ENCODE data around the gene LRBA.

Gene LRBA

GRCh38 chr4:150586162-150586810, 428.8 kb downstream of the LRBA start:
- H3K9ac ChIP-seq (ENCODE audit: low read depth, low read length) = no peak overlapping the region
- no peaks in the 10 kb centered on the region for H3K36me3 ChIP-seq (ENCODE audit: control insufficient read depth, insufficient read depth, low read length)
- H3K4me1 ChIP-seq (ENCODE audit: control insufficient read depth, insufficient read depth, low read length) = peaks cover 10% of the 10 kb centered on the region
- no peak overlapping the region for H3K4me3 ChIP-seq (ENCODE audit: low read depth, low read length)
- peaks cover 45% of the 10 kb centered on the region for H3K27me3 ChIP-seq (ENCODE audit: control insufficient read depth, insufficient read depth, low read length)
- H3K9me3 ChIP-seq (ENCODE audit: control insufficient read depth, insufficient read depth, low read length) = no peaks in the 10 kb centered on the region

GRCh38 chr4:150585611-150586010, 429.5 kb downstream of the LRBA start:
- Histone ChIP-seq H3K36me3 (ENCODE audit: control insufficient read depth, insufficient read depth, low read length) (no peaks in the 10 kb centered on the region), H3K4me3 (ENCODE audit: low read depth, low read length) (no peak overlapping the region), H3K27me3 (ENCODE audit: control insufficient read depth, insufficient read depth, low read length) (peaks cover 52% of the 10 kb centered on the region), H3K9ac (ENCODE audit: low read depth, low read length) (no peak overlapping the region), H3K4me1 (ENCODE audit: control insufficient read depth, insufficient read depth, low read length) (peaks cover 8% of the 10 kb centered on the region), H3K9me3 (ENCODE audit: control insufficient read depth, insufficient read depth, low read length) (no peaks in the 10 kb centered on the region)

- H3K4me3 ChIP-seq (ENCODE audit: low read depth, low read length) = peak overlapping the region; percentile 78
- H3K27me3 ChIP-seq (ENCODE audit: control insufficient read depth, insufficient read depth, low read length) = peaks cover 62% of the 10 kb centered on the region
Observed at GRCh38 chr4:150584111-150584915, 430.8 kb downstream of the LRBA start.

GRCh38 chr4:150583287-150584110, 431.6 kb downstream of the LRBA start:
- Histone ChIP-seq H3K4me1 (ENCODE audit: control insufficient read depth, insufficient read depth, low read length) (peaks cover 14% of the 10 kb centered on the region), H3K9ac (ENCODE audit: low read depth, low read length) (no peak overlapping the region), H3K9me3 (ENCODE audit: control insufficient read depth, insufficient read depth, low read length) (no peaks in the 10 kb centered on the region), H3K27me3 (ENCODE audit: control insufficient read depth, insufficient read depth, low read length) (peaks cover 70% of the 10 kb centered on the region), H3K36me3 (ENCODE audit: control insufficient read depth, insufficient read depth, low read length) (no peaks in the 10 kb centered on the region), H3K4me3 (ENCODE audit: low read depth, low read length) (peak overlapping the region; percentile 78)

More at GRCh38 chr4:150584111-150584915, 430.8 kb downstream of the LRBA start:
- Histone ChIP-seq H3K9me3 (ENCODE audit: control insufficient read depth, insufficient read depth, low read length) (no peaks in the 10 kb centered on the region), H3K36me3 (ENCODE audit: control insufficient read depth, insufficient read depth, low read length) (no peaks in the 10 kb centered on the region), H3K4me1 (ENCODE audit: control insufficient read depth, insufficient read depth, low read length) (peaks cover 7% of the 10 kb centered on the region), H3K9ac (ENCODE audit: low read depth, low read length) (no peak overlapping the region)

GRCh38 chr4:150582873-150583286, 432.2 kb downstream of the LRBA start:
- H3K4me3 ChIP-seq (ENCODE audit: low read depth, low read length) = peak overlapping the region; percentile 78
- no peaks in the 10 kb centered on the region for H3K36me3 ChIP-seq (ENCODE audit: control insufficient read depth, insufficient read depth, low read length)

GRCh38 chr4:150582146-150582872, 432.8 kb downstream of the LRBA start, which contains the start of gene MAB21L2:
TSS of gene MAB21L2 (plus strand) at chr4:150582151. CDS start at chr4:150583030, 879 bp downstream.
- Histone ChIP-seq H3K27me3 (ENCODE audit: control insufficient read depth, insufficient read depth, low read length) (peaks cover 73% of the 10 kb centered on the region), H3K9ac (ENCODE audit: low read depth, low read length) (no peak within 1 kb of the TSS), H3K9me3 (ENCODE audit: control insufficient read depth, insufficient read depth, low read length) (no peaks in the 10 kb centered on the region), H3K36me3 (ENCODE audit: control insufficient read depth, insufficient read depth, low read length) (no peaks in the 10 kb centered on the region), H3K4me1 (ENCODE audit: control insufficient read depth, insufficient read depth, low read length) (peaks cover 14% of the 10 kb centered on the region), H3K4me3 (ENCODE audit: low read depth, low read length) (peak within 1 kb of the TSS; percentile 78)

More at GRCh38 chr4:150582873-150583286, 432.2 kb downstream of the LRBA start:
- H3K27me3 ChIP-seq (ENCODE audit: control insufficient read depth, insufficient read depth, low read length) = peaks cover 73% of the 10 kb centered on the region
- H3K4me1 ChIP-seq (ENCODE audit: control insufficient read depth, insufficient read depth, low read length) = peaks cover 14% of the 10 kb centered on the region
- H3K9ac ChIP-seq (ENCODE audit: low read depth, low read length) = no peak overlapping the region
- no peaks in the 10 kb centered on the region for H3K9me3 ChIP-seq (ENCODE audit: control insufficient read depth, insufficient read depth, low read length)

- Histone ChIP-seq H3K36me3 (ENCODE audit: control insufficient read depth, insufficient read depth, low read length) (no peaks in the 10 kb centered on the region), H3K9me3 (ENCODE audit: control insufficient read depth, insufficient read depth, low read length) (no peaks in the 10 kb centered on the region), H3K4me1 (ENCODE audit: control insufficient read depth, insufficient read depth, low read length) (peaks cover 14% of the 10 kb centered on the region), H3K9ac (ENCODE audit: low read depth, low read length) (no peak overlapping the region), H3K27me3 (ENCODE audit: control insufficient read depth, insufficient read depth, low read length) (peaks cover 73% of the 10 kb centered on the region), H3K4me3 (ENCODE audit: low read depth, low read length) (peak overlapping the region; percentile 78)
Observed at GRCh38 chr4:150581641-150582051, 433.4 kb downstream of the LRBA start.

GRCh38 chr4:150581056-150581605, 434.0 kb downstream of the LRBA start:
- Histone ChIP-seq H3K36me3 (ENCODE audit: control insufficient read depth, insufficient read depth, low read length) (no peaks in the 10 kb centered on the region), H3K9me3 (ENCODE audit: control insufficient read depth, insufficient read depth, low read length) (no peaks in the 10 kb centered on the region), H3K9ac (ENCODE audit: low read depth, low read length) (no peak overlapping the region), H3K4me3 (ENCODE audit: low read depth, low read length) (peak overlapping the region; percentile 78), H3K4me1 (ENCODE audit: control insufficient read depth, insufficient read depth, low read length) (peaks cover 14% of the 10 kb centered on the region), H3K27me3 (ENCODE audit: control insufficient read depth, insufficient read depth, low read length) (peaks cover 72% of the 10 kb centered on the region)

GRCh38 chr4:150580306-150580705, 434.8 kb downstream of the LRBA start:
- H3K27me3 ChIP-seq (ENCODE audit: control insufficient read depth, insufficient read depth, low read length) = peaks cover 64% of the 10 kb centered on the region
- H3K4me1 ChIP-seq (ENCODE audit: control insufficient read depth, insufficient read depth, low read length) = peaks cover 14% of the 10 kb centered on the region
- no peaks in the 10 kb centered on the region for H3K36me3 ChIP-seq (ENCODE audit: control insufficient read depth, insufficient read depth, low read length)
- H3K9me3 ChIP-seq (ENCODE audit: control insufficient read depth, insufficient read depth, low read length) = no peaks in the 10 kb centered on the region
- peak overlapping the region; percentile 59 for H3K4me3 ChIP-seq (ENCODE audit: low read depth, low read length)
- H3K9ac ChIP-seq (ENCODE audit: low read depth, low read length) = no peak overlapping the region

- H3K9me3 ChIP-seq (ENCODE audit: control insufficient read depth, insufficient read depth, low read length) = no peaks in the 10 kb centered on the region
- H3K9ac ChIP-seq (ENCODE audit: low read depth, low read length) = no peak overlapping the region
- peaks cover 59% of the 10 kb centered on the region for H3K27me3 ChIP-seq (ENCODE audit: control insufficient read depth, insufficient read depth, low read length)
- H3K36me3 ChIP-seq (ENCODE audit: control insufficient read depth, insufficient read depth, low read length) = no peaks in the 10 kb centered on the region
- H3K4me1 ChIP-seq (ENCODE audit: control insufficient read depth, insufficient read depth, low read length) = peaks cover 14% of the 10 kb centered on the region
- peak overlapping the region; percentile 59 for H3K4me3 ChIP-seq (ENCODE audit: low read depth, low read length)
Observed at GRCh38 chr4:150579551-150580234, 435.4 kb downstream of the LRBA start.

Measured in iPS-15b (cell line).